GM15510 (cell line): ENCODE results near the gene PLCB1.

Experiments used
- POLR2A ChIP-seq: IDR thresholded peaks from 3 replicates; pipeline ENCODE4 v1.6.1; 2011; ENCODE audit warnings: borderline replicate concordance; ENCODE audit not compliant: insufficient read length; ENCODE audit errors: extremely low read depth

The PLCB1 gene

GRCh38 chr20:8126181-8126580 lies 5.9 kb upstream of the PLCB1 start:
- TF ChIP-seq POLR2A = no peak

DNA sequence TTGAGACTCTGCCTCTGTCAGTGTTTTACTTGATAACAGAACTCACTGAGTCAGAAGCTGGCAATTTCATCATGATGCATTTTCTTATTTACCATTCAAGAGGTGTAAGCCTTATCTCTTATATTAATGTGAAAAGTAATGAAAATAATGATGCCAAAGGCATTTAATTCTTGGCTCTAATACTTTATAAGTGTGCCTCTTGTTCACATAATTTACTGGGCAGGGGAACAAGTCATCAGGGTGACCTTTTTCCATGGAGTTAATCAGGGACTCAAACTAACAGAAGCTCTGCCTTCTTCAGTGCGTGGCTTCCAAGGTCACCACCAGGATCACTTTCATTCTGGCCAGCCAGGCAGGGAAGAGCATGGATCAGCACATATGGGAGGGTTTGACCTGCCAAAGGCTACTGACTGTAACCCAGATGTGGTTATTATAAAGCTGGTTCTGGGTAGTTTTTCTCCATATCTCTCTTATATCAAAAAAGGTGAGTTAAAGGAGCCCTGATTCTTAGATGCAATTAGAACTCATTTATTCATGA lies 5.2 kb upstream of the PLCB1 start:
- TF ChIP-seq POLR2A = no peak

- no peak for TF ChIP-seq POLR2A
Observed at GRCh38 chr20:8127553-8128255, 4.4 kb upstream of the PLCB1 start.

DNA sequence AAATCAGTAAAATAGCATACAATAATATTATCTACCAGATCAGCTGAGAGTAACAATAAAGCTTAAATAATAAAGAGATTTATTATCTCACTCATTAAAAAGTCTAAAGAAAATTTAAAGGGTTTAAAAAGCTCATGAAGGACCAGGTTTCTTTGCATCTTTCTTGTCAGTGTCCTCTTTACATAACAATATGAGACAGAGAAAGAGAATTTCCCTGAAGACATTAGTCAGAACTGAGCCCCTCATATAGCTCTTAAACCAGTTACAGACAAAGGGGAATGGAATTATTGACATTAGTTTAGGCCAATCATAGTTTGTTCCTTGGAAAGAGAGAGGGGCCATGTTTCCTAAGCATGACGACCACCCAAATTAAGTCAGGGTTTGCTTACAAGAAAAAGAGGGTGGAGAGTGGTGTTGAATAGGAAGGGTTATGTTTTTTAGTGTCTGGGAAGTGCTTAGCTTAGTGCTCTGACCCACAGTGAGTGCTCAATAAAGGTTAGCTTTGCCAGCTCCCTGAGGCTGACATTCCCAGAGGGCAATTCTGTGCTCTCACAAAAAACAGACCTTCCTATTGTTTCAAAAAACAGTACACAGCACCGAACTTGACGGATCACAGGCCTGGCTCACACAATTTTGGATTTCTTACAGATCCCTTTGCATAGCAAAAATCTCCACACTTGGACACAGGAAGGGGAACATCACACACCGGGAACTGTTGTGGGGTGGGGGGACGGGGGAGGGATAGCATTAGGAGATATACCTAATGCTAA lies 3.6 kb upstream of the PLCB1 start:
- TF ChIP-seq POLR2A = no peak

- TF ChIP-seq POLR2A = no peak
Observed at GRCh38 chr20:8129211-8129976, 2.7 kb upstream of the PLCB1 start.

- no peak for TF ChIP-seq POLR2A
Observed at GRCh38 chr20:8130840-8131526, 1.1 kb upstream of the PLCB1 start.

GRCh38 chr20:8132484-8133309 lies 631 bp downstream of the PLCB1 start:
- TF ChIP-seq POLR2A = no peak

DNA sequence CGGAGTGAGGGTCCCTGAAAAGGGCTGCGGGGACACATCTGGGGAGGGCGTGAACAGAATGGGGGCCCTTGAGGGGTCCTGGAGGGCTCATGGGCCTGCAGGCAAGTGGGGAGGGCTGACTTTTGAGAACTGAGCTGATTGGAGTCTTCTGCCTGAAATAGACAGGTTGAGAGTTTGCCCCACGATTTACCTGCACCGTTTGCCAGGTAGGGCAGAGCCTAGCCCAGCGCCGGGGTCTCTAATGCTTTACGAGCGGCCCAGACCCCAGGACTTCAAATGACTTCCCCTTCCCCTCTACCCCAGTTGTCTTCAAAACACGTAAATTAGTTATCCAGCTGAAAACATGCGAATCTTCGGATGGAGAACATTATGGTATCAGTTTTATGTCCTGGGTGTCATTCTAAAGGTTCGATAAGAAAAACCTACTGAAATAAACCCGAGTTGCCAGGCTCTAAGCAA lies 1.3 kb downstream of the PLCB1 start:
- no peak for TF ChIP-seq POLR2A

- TF ChIP-seq POLR2A = no peak
Observed at GRCh38 chr20:8133851-8134451, 1.9 kb downstream of the PLCB1 start.

- TF ChIP-seq POLR2A = no peak
Observed at GRCh38 chr20:8139899-8140298, 7.8 kb downstream of the PLCB1 start.

DNA sequence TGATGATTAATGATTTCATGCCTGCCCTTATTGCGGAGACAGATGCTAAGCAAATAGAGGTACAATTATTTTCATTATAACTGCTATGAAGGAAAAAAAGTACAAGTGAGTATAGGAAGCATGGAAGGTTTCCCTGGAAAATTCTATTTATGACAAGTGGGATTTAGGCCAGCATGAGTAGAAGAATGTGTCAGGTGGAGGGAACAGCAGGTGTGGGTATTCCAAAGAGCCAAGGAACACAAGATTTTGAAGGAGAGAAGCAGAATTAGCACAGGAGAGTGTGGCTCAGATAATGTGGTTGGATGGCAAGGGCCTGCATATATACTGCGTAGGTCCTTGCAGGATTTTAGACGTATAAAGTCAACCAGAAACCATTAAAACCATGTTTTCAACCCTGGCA lies 11.4 kb downstream of the PLCB1 start:
- no peak for TF ChIP-seq POLR2A

DNA sequence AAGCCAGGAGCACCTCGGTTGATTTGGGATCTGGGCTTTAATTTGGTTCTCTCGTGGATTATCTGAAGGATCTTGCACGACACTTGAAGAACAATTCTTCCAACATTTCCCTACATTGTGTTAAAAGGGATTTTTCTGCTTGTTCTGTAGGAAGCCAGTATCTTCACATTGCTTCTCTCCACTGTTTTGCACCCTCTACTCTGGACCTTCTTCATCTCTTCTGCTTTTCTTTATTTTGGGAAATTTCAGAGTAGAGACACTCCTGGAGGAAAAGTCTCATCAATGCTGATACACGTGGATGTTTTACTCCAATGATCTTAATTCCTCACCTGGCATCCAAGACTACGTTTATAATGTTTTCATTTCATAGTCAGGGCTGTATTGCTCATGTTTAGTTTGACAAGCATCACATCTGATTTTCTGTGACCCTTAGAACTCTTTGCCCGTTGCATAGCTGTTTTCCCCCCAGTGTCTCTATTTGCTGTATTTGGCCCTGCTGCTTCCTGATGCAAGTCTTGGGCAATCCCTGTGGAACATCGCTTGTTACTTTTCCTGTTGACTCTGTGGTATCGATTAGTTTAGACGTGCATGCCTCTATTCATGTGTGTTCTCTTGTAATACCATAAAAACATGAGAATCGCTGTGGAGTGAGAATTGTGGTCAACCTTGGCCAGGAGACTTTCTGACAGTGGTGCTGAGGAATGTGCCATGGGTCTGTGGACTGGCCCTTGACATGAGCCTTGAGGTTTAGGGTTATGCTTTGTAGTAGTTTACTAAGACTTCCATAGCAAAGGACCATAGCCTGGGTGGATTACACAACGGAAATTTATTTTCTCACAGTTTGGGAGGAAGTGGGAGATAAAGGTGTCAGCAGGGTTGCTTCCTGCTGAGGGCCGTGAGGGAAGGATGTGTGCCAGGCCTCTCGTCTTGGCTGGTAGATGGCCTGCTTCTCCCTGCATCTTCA lies 12.5 kb downstream of the PLCB1 start:
- TF ChIP-seq POLR2A = no peak

- no peak for TF ChIP-seq POLR2A
Observed at GRCh38 chr20:8145246-8146168, 13.4 kb downstream of the PLCB1 start.
